Renal pelvis (tissue), 4 donors: ENCODE data around the gene CYB5B. TPM values are rescaled to one million over a fixed set of nuclear protein-coding genes. Genes with fewer than 3 reads are reported as not detected.

Source experiments
- DNase-seq: peaks from one replicate; pipeline ENCODE4 v3.0.0-alpha.2; 2013
- polyA plus RNA-seq, 3 donors: library from polyadenylated mRNA; unstranded; fragments of 120-200 nt; gene quantifications; one replicate each; pipeline ENCODE4 v1.2.1, GENCODE V29; 2013; ENCODE audit not compliant: insufficient read length in 3 of 3

The CYB5B gene
- polyA plus RNA-seq, 3 donors, result 129 to 142 (median 133) TPM

DNA sequence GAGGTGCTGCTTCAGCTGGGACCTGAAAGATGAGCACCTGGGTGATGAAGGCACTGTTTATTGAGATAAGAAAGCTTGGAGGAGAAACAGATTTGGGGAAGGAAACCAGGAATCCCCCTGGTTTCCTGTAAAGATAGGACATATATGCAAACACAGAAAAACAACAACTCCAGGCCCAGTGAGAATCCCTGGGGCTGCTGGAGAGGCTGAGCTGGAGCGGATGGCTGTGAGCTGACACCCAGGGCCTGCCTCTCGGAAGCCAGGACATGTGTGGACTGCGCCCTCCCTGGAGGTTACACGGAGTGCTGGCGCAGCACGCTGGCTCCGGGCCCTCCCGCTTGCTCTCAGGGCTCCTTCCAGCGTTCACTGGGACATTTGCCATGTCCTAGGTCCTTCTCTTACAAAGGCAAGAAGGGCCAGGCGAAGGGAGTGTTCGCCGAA lies 57.5 kb downstream of the CYB5B start:
- peak; percentile 51 for DNase-seq

DNA sequence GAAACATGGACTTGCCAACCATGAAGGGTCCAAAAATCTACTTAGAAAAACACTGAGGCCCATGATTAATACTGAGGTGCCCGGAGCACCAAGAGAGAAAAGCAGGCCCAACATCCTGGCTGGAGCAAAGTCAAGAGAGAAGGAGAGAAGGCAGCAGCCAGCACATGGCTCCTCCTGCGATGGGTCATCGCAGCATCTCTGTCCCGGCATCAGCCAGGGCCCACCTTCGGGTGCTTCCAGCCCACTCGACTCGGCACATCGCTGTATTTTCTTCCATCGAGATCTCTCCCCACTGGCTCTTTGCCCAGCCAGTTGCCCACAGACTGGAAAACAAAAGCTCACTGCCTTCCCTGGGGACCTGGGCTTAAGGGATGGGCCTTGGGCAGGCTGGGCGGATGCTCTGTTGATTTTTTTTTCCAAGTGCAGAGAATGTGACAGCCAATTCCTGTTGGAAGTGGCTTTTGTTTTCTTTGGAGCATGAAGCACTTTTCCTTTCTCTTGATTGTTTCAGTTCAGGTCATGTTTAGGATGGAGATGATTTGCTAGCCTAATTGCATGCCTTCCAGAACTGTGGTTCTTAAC lies 58.1 kb downstream of the CYB5B start:
- DNase-seq, result peak; percentile 72

DNA sequence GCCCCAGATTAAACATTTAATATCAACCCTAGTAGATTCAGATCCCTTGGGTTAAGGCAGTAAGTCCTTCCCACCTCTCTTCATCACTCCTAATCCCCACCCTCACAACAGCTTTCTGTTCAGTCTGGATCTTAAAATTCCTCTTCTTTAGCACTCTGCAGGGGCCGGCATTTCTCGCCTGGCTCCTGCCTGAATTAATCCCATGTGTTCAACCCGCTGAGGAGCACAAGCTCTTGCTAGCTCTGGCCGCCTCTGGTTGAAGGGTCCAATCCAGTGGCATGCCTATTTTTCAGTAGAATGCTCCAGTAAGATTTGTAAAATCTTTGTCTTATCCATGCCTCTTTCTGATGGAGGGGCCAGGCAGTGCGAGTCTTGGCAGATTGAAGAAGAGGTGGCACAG lies 59.2 kb downstream of the CYB5B start:
- DNase-seq, result no peak

DNA sequence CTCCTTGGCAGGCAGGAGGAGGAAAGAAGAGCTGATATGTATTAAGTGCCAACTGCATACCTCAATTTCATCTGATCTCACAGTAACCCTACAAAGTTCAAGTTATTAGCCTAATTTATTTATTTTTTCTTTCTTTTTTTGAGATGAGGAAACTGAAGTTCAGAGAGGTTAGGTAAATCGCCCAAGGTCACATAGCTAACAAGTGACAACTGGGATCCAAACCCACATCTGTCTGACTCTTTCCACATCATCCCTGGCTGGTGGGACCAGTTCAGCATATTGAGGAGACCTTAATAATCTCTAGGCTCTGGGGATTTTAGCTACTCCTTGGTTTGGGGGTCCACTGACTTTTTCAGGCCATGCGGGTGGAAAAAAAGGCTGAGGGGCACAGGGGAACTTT lies 60.9 kb downstream of the CYB5B start:
- DNase-seq, result no peak

DNA sequence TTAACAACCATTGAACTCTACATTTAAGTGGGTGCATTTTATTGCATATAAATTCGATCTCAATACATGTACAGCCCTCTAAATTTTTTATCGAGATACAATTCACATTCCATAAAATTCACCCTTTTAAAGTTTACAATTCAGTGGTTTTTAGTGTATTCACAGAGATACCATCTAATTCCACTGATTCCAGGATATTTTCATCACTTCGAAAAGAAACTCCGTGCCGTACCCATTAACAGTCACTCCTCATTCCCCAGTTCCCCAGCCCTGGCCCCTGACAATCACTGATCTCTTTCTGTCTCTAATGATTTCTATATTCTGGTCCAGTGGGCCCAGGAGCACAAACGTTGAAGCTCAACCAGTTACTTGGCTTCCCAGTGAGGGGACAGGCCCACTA lies 61.4 kb downstream of the CYB5B start:
- DNase-seq, result no peak

DNA sequence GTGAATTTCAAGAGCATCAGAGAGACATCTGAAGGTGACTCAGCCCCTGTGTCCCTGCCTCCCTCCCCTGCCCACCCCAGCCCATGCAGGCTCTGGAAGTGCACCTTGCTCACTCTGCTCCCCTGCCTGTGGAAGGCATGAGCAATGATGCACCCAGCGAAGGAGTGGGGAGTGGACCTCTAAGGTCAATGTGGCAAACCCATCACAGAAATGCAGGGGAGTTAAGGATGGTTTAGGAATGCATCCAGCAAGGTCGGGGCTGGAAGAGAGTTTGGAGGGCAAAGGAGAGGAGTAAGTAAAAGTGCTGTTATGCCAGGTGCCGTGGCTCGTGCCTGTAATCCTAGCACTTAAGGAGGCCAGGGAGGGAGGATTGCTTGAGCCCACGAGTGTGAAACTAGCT lies 61.9 kb downstream of the CYB5B start:
- no peak for DNase-seq

DNA sequence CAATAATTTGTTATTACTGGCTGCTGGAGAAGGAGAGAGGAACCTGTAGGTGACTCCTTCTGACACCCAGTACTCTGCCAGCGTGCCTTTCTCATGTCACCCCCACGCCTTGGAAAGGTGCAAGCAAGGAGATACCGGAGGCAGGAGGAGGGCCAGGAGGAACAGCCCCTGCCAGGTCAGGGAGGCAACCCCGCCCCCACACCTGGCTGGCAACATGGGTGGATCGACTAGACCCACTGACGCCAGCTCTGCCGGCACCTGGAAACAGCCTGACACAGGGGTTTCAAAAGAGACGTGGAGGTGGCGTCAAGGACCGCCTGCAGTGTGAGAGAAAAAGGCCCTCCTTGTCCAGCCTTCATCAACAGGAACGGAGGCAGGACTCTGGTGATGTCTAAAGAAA lies 62.3 kb downstream of the CYB5B start:
- DNase-seq, result no peak

DNA sequence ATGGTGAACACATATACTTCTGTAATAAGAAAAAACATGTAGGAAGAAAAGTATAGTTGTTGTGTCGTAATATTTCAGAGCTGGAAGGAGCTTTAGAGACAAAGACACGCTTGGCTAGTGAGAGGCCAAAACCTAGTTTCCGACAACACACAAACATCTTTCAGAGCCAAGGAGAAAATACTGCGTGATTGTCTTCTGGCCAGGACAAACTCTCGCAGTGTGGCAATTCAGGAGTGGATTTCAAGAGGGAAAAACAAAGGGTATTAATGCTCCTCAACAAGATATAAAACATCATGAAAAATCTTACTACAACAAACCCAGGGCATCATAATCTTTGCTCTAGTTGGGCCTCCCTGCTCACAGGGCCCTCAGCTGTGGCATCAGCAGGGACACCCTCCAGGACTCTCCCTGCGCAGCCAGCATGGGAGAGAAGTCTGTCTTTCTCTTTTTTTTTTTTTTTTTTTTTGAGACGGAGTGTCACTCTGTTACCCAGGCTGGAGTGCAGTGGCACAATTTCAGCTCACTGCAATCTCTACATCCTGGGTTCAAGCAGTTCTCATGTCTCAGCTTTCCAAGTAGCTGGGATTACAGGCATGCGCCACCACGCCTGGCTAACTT lies 66.4 kb downstream of the CYB5B start:
- DNase-seq, result no peak

DNA sequence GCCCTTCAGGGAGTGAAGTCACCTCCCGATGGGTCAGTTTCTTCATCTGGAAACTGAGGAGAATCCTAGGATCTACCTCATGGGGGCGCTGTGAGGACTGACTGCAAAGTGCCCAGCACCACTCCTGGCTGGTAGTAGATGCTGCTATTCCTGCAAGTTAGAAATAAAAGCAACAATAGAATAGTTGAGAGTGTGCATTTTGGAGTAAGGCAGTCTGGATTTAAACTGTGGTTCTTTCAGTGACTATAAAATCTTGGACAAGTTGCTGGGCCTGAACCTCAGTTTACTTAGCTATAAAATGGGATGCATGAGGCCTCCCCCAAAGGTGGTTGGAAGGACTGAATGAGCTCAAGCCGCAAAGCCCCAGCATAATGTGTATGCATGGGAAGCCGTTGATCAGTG lies 70.6 kb downstream of the CYB5B start:
- no peak for DNase-seq

DNA sequence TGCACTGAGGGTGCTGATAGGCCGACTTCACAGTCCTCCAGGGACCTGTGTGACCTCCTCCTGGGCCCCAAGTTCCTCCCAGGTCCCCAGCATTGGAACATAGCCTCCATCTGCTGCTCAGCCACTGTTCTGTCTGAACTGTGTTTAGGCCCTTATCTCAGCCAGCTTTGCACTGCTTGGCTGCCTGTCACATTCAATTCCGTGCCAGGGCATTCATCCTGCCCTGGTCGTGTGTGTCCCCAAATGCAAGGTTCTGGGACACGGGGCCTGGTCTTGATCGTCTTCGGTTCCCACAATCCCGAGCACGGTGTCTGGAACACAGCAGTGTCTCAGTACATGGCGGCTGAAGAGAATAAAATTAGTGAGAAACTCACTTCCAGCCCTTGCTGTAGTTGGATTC lies 71.4 kb downstream of the CYB5B start:
- DNase-seq, result no peak

DNA sequence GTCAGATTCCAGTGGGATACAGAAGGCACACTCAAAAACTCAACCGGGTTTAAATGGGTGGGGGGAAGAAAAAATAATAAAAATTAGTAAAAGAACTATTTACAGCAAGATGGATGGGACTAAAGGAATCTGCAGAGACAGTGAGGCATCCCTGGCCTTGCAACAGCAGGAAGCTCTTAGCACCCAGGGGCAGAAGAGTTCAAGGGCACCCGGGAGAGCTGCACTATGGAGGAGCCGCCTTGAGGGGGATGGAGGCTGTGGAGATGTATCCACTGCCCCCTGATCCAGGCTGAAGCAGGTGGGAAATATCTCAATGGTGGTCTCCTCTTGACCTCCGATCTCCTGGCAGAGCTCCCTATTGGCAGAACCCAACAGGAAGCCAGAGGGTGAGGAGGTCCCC lies 72.0 kb downstream of the CYB5B start:
- DNase-seq, result no peak

DNA sequence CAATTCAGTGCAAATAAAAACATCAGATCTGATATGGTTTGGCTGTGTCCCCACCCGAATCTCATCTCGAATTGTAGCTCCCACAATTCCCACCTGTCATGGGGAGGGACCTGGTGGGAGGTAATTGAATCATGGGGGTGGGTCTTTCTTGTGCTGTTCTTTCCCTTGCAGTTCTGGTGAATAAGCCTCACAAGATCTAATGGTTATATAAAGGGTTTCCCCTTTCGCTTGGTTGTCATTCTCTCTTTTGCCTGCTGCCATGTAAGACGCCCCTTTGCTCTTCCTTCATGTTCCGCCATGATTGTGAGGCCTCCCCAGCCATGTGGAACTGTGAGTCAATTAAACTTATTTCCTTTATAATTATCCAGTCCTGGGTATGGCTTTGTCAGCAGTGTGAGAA lies 72.5 kb downstream of the CYB5B start:
- no peak for DNase-seq

DNA sequence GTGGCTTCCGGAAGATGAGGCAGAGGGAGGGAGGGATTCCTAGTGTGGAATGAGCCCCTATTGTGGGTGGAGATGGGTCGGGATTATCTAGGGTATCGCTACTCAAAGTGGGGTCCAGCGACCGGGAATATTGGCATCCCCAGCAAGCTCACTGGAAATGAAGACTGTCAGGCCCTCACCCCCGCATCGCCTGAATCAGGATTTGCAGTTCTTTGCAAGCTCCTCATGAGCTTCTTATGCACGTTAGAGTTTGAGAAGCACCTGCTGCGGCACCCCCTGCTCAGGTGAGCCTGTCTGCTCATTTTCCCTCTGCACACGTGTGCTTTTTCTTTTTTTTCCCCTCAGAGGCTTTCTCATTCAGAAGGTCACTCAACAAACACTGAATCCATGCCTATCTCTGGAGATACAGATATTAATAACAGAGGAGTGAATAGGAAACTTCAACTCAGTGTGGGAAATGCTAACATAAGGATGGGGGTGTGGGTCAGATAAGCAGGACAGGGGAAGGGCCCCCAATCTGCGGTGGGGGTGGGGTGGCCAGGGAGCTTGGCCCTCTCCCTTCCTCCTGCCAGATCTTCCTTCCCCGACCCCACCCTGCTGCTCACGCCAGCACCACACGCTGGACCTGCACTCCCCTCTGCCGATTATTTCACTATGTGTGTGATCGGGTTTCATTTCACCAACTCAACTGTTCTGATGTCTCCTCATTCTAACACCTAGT lies 73.6 kb downstream of the CYB5B start:
- no peak for DNase-seq

DNA sequence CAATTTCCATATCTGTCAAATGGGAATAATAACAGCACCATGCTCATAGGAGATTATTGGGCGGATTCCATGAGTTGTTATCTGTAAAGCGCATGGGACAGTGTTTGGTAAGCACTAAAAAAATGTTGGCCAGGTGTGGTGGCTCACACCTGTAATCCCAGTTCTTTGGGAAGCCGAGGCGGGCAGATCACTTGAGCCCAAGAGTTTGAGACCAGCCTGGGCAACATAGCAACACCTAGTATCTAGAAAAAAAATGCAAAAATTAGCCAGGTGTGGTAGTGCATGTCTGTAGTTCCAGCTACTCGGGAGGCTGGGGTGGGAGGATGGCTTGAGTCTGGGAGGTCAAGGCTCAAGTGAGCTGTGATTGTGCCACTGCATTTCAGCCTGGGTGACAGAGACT lies 74.5 kb downstream of the CYB5B start:
- no peak for DNase-seq

DNA sequence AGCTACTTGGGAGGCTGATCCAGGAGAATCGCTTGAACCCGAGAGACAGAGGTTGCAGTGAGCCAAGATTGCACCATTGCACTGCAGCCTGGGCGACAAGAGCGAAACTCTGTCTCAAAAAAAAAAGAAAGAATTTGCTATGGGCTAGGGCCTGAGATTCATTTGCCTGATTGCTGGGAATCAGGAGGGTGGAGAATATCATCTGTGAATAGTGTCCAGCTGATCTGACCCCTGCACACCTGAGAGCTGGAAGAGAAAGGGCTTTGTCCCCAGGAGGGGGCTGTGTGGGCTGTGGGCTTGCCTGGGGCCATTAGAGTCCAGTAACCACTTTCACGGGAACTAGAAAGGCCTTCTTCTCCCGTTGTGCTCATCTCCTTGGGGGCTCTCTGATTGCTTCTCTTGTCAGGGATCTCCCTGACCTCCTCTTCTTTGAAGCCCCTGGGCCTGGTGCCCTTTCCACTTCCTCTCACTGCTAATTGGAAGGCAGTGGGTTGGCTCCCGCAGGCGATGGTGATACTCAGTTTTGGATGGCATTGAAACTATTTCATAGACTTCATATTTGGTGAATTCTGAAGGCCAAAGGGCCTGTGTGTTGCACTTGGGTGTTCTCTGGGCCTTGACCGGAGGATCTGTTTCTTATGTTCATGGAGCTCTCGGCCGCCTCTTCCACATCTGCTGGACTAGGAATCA lies 75.3 kb downstream of the CYB5B start:
- no peak for DNase-seq

DNA sequence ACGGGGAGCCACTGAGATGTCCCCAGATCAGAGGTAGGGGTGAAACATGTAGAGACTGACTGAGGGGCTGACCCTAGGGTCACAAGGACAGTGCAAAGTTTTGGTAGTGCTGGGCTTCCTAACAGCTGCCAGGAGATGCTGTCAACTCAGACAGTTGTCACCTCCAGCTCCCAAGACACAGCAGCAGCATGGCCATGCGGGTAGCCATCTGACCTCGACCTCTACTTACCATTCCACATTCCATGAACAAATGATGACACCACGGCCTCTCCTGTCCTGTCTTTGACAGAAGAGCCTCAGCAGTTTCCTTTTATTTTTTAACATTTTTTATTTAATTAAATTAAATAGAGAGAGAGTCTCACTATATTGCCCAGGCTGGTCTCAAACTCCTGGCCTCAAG lies 76.1 kb downstream of the CYB5B start:
- no peak for DNase-seq

DNA sequence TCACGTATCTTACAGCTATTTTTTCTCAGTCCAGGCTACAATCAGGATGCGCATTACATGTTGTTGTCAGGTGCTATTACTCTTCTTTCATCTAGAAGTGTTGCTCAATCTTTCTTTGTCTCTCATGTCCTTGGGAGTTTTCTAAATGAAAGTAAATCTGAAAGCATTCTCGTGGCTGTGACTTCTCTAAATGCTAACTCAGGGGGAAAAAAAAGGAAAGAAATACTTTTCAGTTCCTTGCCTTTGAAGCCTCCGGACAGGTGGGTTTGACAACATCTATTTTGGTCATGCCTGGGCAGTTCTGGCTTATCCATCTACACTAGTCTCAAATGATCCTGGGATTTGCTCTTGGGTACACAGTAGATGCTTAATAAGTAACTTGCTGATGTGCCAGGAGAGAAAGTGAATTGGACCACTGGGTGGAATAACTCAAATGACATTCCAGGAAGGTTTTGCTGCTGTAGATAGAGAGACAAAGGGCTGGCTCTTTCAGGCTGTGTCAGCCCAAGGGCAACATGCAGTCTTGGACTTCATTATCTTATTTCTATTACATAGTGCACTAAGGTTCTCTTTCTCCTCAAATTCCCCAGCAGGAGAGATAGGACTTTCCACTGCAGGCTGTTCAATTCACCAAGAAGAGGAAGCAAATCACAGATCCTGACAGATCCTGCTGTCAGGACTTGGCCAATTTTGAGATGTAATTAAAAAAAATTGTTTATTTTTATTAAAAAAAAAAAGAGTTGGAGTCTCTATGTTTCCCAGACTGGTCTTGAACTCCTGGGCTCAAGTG lies 77.7 kb downstream of the CYB5B start:
- no peak for DNase-seq

DNA sequence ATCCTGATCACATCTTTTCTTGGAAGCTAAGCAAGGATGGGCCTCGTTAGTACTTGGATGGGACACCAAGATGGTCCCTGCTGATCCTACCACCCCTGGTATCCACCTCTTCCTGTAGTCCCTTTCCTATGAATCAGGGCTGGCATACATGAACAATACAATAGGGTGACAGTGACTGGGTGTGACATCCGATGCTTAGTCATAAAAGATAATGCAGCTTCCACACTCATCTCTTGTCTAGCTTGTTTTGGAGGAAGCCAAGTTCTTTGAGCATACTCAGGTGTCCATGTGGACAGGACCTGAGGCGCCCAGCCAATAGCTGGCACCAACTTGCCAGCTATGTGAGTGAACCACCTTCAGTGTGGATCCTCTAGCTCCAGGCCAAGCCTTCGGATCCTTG lies 78.8 kb downstream of the CYB5B start:
- no peak for DNase-seq

DNA sequence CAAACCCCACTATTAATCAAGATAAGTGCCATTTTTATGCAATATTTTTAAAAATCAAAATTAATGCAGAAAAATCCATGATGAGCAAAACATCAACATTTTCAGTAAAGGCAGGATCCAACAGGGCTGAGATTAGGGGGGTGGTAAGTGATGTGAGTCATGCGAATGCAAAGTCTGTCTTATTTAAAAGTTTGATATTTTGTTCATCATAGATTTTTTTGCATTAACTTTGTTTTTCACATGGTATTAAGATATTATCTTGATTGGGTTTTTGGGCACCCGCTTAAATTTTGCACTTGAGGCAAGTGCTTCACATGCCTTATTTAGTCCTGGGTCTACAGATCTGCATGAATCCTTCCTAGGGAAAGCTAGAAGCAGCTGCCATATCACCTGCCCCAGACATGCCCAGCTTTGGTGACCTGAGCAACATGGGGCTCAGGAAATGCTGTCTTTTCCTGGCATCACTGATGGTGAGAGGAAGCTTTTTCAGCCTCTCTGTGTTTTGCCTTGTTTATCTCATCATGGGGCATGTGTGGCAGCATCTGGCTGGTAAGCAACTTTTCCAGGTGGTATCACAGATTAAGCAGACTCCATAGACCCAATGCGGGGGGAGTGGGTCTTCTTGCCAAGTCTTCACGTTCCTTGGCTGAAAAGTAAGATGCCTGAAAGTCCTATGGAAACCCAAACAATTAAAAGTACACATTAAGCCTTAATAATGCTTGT lies 83.8 kb downstream of the CYB5B start:
- DNase-seq, result no peak

DNA sequence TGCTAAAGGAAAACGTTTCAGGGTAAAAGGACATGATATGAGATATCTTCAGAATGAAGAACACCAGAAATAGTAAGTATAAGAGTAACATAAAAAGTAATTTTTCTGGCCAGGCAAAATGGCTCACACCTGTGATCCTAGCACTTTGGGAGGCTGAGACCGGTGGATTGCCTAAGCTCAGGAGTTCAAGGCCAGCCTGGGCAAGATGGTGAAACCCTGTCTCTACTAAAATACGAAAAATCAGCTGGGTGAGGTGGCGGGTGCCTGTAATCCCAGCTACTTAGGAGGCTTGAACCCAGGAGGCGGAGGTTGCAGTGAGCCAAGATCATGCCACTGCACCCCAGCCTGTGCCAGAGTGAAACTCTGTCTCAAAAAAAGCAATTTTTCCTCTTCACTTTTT lies 84.7 kb downstream of the CYB5B start:
- no peak for DNase-seq

DNA sequence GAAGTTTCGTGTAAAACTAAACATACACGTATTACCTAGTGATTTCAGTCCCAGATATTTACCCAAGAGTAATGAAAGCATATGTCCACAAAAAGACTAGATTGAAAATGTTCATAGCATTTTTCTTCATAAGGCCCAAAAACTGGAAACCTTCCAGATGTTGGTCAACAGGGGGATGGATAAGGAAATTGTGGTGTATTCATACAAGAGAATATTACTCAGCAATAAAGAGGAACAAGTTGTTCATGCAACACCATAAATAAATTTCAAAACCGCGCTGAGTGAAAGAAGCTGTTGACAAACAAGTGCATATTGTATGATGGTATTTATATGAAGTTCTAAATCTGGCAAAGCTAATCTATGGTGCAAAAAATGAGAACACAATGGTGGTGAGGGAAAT lies 87.2 kb downstream of the CYB5B start:
- no peak for DNase-seq
